KMS-11 (cell line): ENCODE results near the gene COL25A1.

Source experiments
- H2AFZ ChIP-seq: fragments of 200-600 bp; sonication (generic); 2 replicates; pipeline ENCODE4 v1.6.1; 2016; ENCODE audit warnings: antibody characterized with exemption, mixed run types, low read depth
- H3K27ac ChIP-seq: fragments of 200-600 bp; sonication (generic); 2 replicates; pipeline ENCODE4 v1.6.1; 2016; ENCODE audit warnings: mild to moderate bottlenecking, mixed run types
- H3K27me3 ChIP-seq: fragments of 200-600 bp; sonication (generic); 2 replicates; pipeline ENCODE4 v1.6.1; 2017; ENCODE audit warnings: mild to moderate bottlenecking, low read depth, mixed run types, moderate library complexity; ENCODE audit not compliant: insufficient read depth
- H3K36me3 ChIP-seq: fragments of 200-600 bp; sonication (generic); 2 replicates; pipeline ENCODE4 v1.6.1; 2017; ENCODE audit warnings: mild to moderate bottlenecking, mixed run types; ENCODE audit not compliant: insufficient read depth
- H3K4me1 ChIP-seq: fragments of 200-600 bp; sonication (generic); 2 replicates; pipeline ENCODE4 v1.6.1; 2016; ENCODE audit warnings: mild to moderate bottlenecking, low read depth, mixed run types; ENCODE audit not compliant: poor library complexity, severe bottlenecking
- H3K4me2 ChIP-seq: fragments of 200-600 bp; sonication (generic); 2 replicates; pipeline ENCODE4 v1.7.0; 2016; ENCODE audit warnings: mild to moderate bottlenecking, mixed run types
- H3K4me3 ChIP-seq: fragments of 200-600 bp; sonication (generic); IDR thresholded peaks from 2 replicates; pipeline ENCODE4 v1.6.1; 2017; ENCODE audit warnings: low read depth, low read length, mixed read lengths; ENCODE audit not compliant: insufficient read depth
- H3K79me2 ChIP-seq: fragments of 200-600 bp; sonication (generic); 2 replicates; pipeline ENCODE4 v1.6.1; 2016; ENCODE audit warnings: low read depth, mixed run types; ENCODE audit not compliant: insufficient read depth
- H3K9ac ChIP-seq: fragments of 200-600 bp; sonication (generic); 2 replicates; pipeline ENCODE4 v1.6.1; 2016; ENCODE audit warnings: mild to moderate bottlenecking, mixed run types
- H4K20me1 ChIP-seq: fragments of 200-600 bp; sonication (generic); 2 replicates; pipeline ENCODE4 v1.6.1; 2016; ENCODE audit warnings: mild to moderate bottlenecking, mixed run types; ENCODE audit not compliant: insufficient read depth
- TF ChIP-seq, protein P1 (sequence below): fragments of 200-600 bp; sonication (generic); conservative IDR thresholded peaks from 2 replicates; pipeline ENCODE4 v1.6.1; 2017; ENCODE audit warnings: low read depth, mild to moderate bottlenecking, antibody characterized with exemption, low read length, moderate library complexity, mixed read lengths

COL25A1 gene

GRCh38 chr4:109209647-109210046 lies 92.8 kb downstream of the COL25A1 start:
- Histone ChIP-seq H4K20me1 (no peaks in the 10 kb centered on the region), H3K9ac (no peak overlapping the region), H2AFZ (no peak overlapping the region), H3K27me3 (no peaks in the 10 kb centered on the region), H3K4me1 (no peaks in the 10 kb centered on the region), H3K4me3 (no peak overlapping the region), H3K4me2 (no peak overlapping the region), H3K36me3 (no peaks in the 10 kb centered on the region), H3K27ac (no peak overlapping the region), H3K79me2 (no peaks in the 10 kb centered on the region)
- TF ChIP-seq, protein P1, sequence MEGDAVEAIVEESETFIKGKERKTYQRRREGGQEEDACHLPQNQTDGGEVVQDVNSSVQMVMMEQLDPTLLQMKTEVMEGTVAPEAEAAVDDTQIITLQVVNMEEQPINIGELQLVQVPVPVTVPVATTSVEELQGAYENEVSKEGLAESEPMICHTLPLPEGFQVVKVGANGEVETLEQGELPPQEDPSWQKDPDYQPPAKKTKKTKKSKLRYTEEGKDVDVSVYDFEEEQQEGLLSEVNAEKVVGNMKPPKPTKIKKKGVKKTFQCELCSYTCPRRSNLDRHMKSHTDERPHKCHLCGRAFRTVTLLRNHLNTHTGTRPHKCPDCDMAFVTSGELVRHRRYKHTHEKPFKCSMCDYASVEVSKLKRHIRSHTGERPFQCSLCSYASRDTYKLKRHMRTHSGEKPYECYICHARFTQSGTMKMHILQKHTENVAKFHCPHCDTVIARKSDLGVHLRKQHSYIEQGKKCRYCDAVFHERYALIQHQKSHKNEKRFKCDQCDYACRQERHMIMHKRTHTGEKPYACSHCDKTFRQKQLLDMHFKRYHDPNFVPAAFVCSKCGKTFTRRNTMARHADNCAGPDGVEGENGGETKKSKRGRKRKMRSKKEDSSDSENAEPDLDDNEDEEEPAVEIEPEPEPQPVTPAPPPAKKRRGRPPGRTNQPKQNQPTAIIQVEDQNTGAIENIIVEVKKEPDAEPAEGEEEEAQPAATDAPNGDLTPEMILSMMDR: no peak

- no peak overlapping the region for H3K4me2 ChIP-seq
- no peak overlapping the region for H2AFZ ChIP-seq
- no peaks in the 10 kb centered on the region for H3K36me3 ChIP-seq
- no peak overlapping the region for H3K27ac ChIP-seq
- H3K4me1 ChIP-seq: no peaks in the 10 kb centered on the region
- H3K27me3 ChIP-seq: no peaks in the 10 kb centered on the region
- no peaks in the 10 kb centered on the region for H3K79me2 ChIP-seq
- TF ChIP-seq, protein P1: no peak
- no peak overlapping the region for H3K4me3 ChIP-seq
- H4K20me1 ChIP-seq: no peaks in the 10 kb centered on the region
- no peak overlapping the region for H3K9ac ChIP-seq
Observed at GRCh38 chr4:109207898-109208297, 94.6 kb downstream of the COL25A1 start.

DNA sequence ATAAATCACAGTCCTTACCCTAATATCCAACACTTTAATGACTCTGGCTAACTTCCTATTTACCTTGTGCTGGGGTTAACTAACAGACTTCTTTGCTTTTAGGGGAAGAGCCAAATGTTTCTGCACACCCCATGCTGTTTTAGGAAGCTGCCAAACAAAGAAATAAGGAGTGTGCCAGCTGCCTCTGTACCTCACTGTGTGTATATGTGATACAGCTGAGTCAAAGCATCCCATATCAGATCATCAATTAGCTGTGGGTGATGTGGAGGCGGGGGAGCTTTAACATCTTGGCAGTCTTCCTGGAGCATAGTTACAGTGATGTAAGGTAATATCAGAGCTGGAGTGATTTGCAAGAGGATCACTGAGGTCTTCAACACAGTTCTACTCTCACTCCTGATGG lies 95.4 kb downstream of the COL25A1 start:
- no peak overlapping the region for H3K27ac ChIP-seq
- H3K27me3 ChIP-seq: no peaks in the 10 kb centered on the region
- TF ChIP-seq, protein P1: no peak
- H2AFZ ChIP-seq: no peak overlapping the region
- no peaks in the 10 kb centered on the region for H4K20me1 ChIP-seq
- no peaks in the 10 kb centered on the region for H3K4me1 ChIP-seq
- no peaks in the 10 kb centered on the region for H3K36me3 ChIP-seq
- no peak overlapping the region for H3K9ac ChIP-seq
- H3K79me2 ChIP-seq: no peaks in the 10 kb centered on the region
- no peak overlapping the region for H3K4me3 ChIP-seq
- no peak overlapping the region for H3K4me2 ChIP-seq

- no peaks in the 10 kb centered on the region for H3K4me1 ChIP-seq
- no peaks in the 10 kb centered on the region for H4K20me1 ChIP-seq
- H3K9ac ChIP-seq: no peak overlapping the region
- no peaks in the 10 kb centered on the region for H3K27me3 ChIP-seq
- no peak overlapping the region for H3K4me2 ChIP-seq
- H3K79me2 ChIP-seq: no peaks in the 10 kb centered on the region
- H3K27ac ChIP-seq: no peak overlapping the region
- no peaks in the 10 kb centered on the region for H3K36me3 ChIP-seq
- TF ChIP-seq, protein P1: no peak
- no peak overlapping the region for H2AFZ ChIP-seq
- no peak overlapping the region for H3K4me3 ChIP-seq
Observed at GRCh38 chr4:109206620-109207019, 95.8 kb downstream of the COL25A1 start.
